ENCODE results near the gene FLRT2. TPM values are rescaled to one million over a fixed set of nuclear protein-coding genes. Genes with fewer than 3 reads are reported as not detected.

FLRT2 gene
- total RNA-seq, 4 donors from 2014 or later = 0.61 to 8.4 (median 6.4) TPM

- intact Hi-C loops (cut with DNase I) = no loop called here
- H3K27ac ChIP-seq = no peak overlapping the region
- peaks cover 0 to 11% (median 0%) of the 10 kb centered on the region in 3 donors for H3K4me1 ChIP-seq
- H3K9me3 ChIP-seq = no peaks in the 10 kb centered on the region
- no peak for DNase-seq
- no peak overlapping the region for H3K4me3 ChIP-seq
- WGBS, 2 donors = 73 to 90% methylated on average over 2 of the region's 2 CpGs
- H3K27me3 ChIP-seq = peaks cover 0 to 2% (median 0%) of the 10 kb centered on the region in 4 donors
- no peaks in the 10 kb centered on the region for H3K36me3 ChIP-seq
- no peak for TF ChIP-seq CTCF (IDR thresholded peaks at IDR 0.05)
- TF ChIP-seq POLR2A (IDR thresholded peaks at IDR 0.05) = no peak
These were observed 6.3 kb upstream of the FLRT2 start for GRCh38 chr14:85523624-85524023.

GRCh38 chr14:85527006-85527405, 2.9 kb upstream of the FLRT2 start:
- peaks cover 0 to 45% (median 23%) of the 10 kb centered on the region in 3 donors for H3K4me1 ChIP-seq
- 89 to 100% methylated on average over 1 of the region's 1 CpG for WGBS, 2 donors

GRCh38 chr14:85527445-85528035, 2.4 kb upstream of the FLRT2 start:
- intact Hi-C loops (cut with DNase I) = no loop called here
- 59 to 70% methylated on average over 3 of the region's 3 CpGs for WGBS, 2 donors

More at GRCh38 chr14:85527006-85527405, 2.9 kb upstream of the FLRT2 start:
- TF ChIP-seq POLR2A (IDR thresholded peaks at IDR 0.05) = no peak
- TF ChIP-seq CTCF (IDR thresholded peaks at IDR 0.05) = no peak
- DNase-seq = no peak
- Histone ChIP-seq H3K36me3 (no peaks in the 10 kb centered on the region), H3K9me3 (no peaks in the 10 kb centered on the region), H3K27ac (no peak overlapping the region), H3K27me3 (peaks cover 0 to 36% (median 0%) of the 10 kb centered on the region in 4 donors), H3K4me3 (no peak overlapping the region)
- intact Hi-C loops (cut with DNase I) = no loop called here

GRCh38 chr14:85528080-85528896, 1.7 kb upstream of the FLRT2 start:
- Histone ChIP-seq H3K36me3 (no peaks in the 10 kb centered on the region), H3K4me3 (peak overlapping the region; percentile 46 to 79 (median 62)), H3K27me3 (peaks cover 0 to 48% (median 0%) of the 10 kb centered on the region in 4 donors), H3K9me3 (no peaks in the 10 kb centered on the region), H3K27ac (peak overlapping the region in 3 of 4 donors; percentile 79 to 87 (median 87)), H3K4me1 (peaks cover 10 to 58% (median 32%) of the 10 kb centered on the region in 3 donors)
- intact Hi-C loops (cut with DNase I) = no loop called here
- TF ChIP-seq POLR2A (IDR thresholded peaks at IDR 0.05) = no peak
- TF ChIP-seq CTCF (IDR thresholded peaks at IDR 0.05) = peak in 5 of 6 experiments; percentile 29 to 60 (median 39)
- no peak for DNase-seq
- 14 to 24% methylated on average over 7 of the region's 7 CpGs for WGBS, 2 donors

More at GRCh38 chr14:85527445-85528035, 2.4 kb upstream of the FLRT2 start:
- Histone ChIP-seq H3K27me3 (peaks cover 0 to 41% (median 0%) of the 10 kb centered on the region in 4 donors), H3K27ac (peak overlapping the region in 1 of 4 donors; percentile 87), H3K9me3 (no peaks in the 10 kb centered on the region), H3K4me3 (no peak overlapping the region), H3K4me1 (peaks cover 2 to 50% (median 25%) of the 10 kb centered on the region in 3 donors), H3K36me3 (no peaks in the 10 kb centered on the region)
- TF ChIP-seq POLR2A (IDR thresholded peaks at IDR 0.05) (no peak), CTCF (IDR thresholded peaks at IDR 0.05) (no peak)
- DNase-seq = no peak

Data from esophagus squamous epithelium (tissue), 5 donors.